Ascending aorta (tissue), 2 donors: ENCODE results near the gene ALPI. TPM values are rescaled to one million over a fixed set of nuclear protein-coding genes. Genes with fewer than 3 reads are reported as not detected.
A peak's percentile ranks its signal among the peaks of the same experiment; 100 is the strongest.

Experiments
- DNase-seq, 2 donors: peaks; one replicate each; pipeline ENCODE4 v3.0.0-alpha.2; 2019; ENCODE audit warnings: low spot score in 2 of 2
- H3K27ac ChIP-seq, 2 donors: fragments of 200-600 bp; sonication (generic); one replicate each; pipeline ENCODE4 v1.5.1; 2016 to 2017; ENCODE audit warnings: mild to moderate bottlenecking in 1 of 2
- H3K27me3 ChIP-seq: fragments of 200-600 bp; sonication (generic); one replicate; pipeline ENCODE4 v1.5.1; 2017
- H3K36me3 ChIP-seq, 2 donors: fragments of 200-600 bp; sonication (generic); one replicate each; pipeline ENCODE4 v1.5.1; 2016
- H3K4me1 ChIP-seq, 2 donors: fragments of 200-600 bp; sonication (generic); one replicate each; pipeline ENCODE4 v1.5.1; 2016 to 2017; ENCODE audit warnings: mild to moderate bottlenecking in 1 of 2
- H3K4me3 ChIP-seq, 2 donors: fragments of 200-600 bp; sonication (generic); one replicate each; pipeline ENCODE4 v1.5.1; 2016 to 2017; ENCODE audit warnings: mild to moderate bottlenecking in 1 of 2
- H3K9me3 ChIP-seq, 2 donors: fragments of 200-600 bp; sonication (generic); one replicate each; pipeline ENCODE4 v1.5.1; 2016
- intact Hi-C: fragments of 100-400 bp; cut with DNase I; formaldehyde crosslinking; loops from one replicate; pipeline ENCODE4 v1.15.1; 2023
- total RNA-seq: library from RNA; depleted of rRNA; stranded (reverse); fragments of >200 nt; gene quantifications from one replicate; pipeline ENCODE4 v1.1.0, GENCODE V29; 2016
- TF ChIP-seq, protein P1 (sequence below), 3 experiments: fragments of 200-600 bp in 2 of 3; fragments of 450-650 bp in 1 of 3; sonication (generic) in 2 of 3; IDR thresholded peaks; one replicate each; pipeline ENCODE4 v1.5.1; 2016 to 2019; ENCODE audit warnings: antibody characterized with exemption in 3 of 3, mild to moderate bottlenecking in 1 of 3, moderate library complexity in 1 of 3

Gene ALPI
- total RNA-seq, 1 donor from 2014 or later = not detected

DNA sequence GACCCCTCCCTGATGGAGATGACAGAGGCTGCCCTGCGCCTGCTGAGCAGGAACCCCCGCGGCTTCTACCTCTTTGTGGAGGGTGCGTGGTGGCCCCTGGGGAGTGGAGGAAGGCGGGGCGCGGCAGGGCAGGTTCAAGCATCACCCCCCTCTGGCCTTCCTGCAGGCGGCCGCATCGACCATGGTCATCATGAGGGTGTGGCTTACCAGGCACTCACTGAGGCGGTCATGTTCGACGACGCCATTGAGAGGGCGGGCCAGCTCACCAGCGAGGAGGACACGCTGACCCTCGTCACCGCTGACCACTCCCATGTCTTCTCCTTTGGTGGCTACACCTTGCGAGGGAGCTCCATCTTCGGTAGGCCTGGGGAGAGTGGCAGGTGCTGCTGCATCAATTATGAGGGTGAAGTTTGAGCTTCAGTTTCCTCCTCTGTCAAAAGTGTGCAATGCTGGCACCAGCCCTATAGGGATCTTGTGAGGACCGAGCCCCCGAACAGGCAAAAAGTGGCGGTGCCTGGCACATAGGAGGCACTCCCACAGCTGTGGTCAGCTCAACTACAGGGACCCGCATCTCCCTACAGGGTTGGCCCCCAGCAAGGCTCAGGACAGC lies 2.2 kb downstream of the ALPI start:
- Histone ChIP-seq H3K27ac (no peak overlapping the region), H3K4me1 (no peaks in the 10 kb centered on the region), H3K36me3 (no peaks in the 10 kb centered on the region), H3K9me3 (no peaks in the 10 kb centered on the region), H3K4me3 (no peak overlapping the region), H3K27me3 (no peaks in the 10 kb centered on the region)
- intact Hi-C loops = no loop called here
- TF ChIP-seq, protein P1, sequence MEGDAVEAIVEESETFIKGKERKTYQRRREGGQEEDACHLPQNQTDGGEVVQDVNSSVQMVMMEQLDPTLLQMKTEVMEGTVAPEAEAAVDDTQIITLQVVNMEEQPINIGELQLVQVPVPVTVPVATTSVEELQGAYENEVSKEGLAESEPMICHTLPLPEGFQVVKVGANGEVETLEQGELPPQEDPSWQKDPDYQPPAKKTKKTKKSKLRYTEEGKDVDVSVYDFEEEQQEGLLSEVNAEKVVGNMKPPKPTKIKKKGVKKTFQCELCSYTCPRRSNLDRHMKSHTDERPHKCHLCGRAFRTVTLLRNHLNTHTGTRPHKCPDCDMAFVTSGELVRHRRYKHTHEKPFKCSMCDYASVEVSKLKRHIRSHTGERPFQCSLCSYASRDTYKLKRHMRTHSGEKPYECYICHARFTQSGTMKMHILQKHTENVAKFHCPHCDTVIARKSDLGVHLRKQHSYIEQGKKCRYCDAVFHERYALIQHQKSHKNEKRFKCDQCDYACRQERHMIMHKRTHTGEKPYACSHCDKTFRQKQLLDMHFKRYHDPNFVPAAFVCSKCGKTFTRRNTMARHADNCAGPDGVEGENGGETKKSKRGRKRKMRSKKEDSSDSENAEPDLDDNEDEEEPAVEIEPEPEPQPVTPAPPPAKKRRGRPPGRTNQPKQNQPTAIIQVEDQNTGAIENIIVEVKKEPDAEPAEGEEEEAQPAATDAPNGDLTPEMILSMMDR (IDR thresholded peaks at IDR 0.05) = no peak
- no peak for DNase-seq

DNA sequence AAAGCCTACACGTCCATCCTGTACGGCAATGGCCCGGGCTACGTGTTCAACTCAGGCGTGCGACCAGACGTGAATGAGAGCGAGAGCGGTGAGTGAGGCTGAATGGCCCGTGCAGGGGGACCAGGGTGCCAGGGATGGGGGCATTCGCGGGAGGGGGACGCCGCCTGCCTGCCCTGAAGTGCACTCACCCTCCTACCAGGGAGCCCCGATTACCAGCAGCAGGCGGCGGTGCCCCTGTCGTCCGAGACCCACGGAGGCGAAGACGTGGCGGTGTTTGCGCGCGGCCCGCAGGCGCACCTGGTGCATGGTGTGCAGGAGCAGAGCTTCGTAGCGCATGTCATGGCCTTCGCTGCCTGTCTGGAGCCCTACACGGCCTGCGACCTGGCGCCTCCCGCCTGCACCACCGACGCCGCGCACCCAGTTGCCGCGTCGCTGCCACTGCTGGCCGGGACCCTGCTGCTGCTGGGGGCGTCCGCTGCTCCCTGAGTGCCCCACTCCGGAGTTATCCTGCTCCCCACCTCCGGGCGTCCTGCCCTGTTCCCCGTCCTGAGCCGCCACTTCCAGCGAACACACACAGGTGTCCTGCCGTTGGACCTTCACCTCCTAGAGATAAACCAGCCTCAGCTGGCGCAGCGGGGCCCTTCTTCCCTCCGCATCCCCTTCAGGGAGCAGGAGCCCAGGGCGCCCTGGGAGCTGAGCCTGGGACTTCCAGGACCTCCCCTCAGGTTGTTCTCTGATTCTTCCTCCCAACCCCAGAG lies 2.9 kb downstream of the ALPI start:
- no peaks in the 10 kb centered on the region for H3K27me3 ChIP-seq
- intact Hi-C loops = no loop called here
- no peaks in the 10 kb centered on the region for H3K36me3 ChIP-seq
- no peaks in the 10 kb centered on the region for H3K4me1 ChIP-seq
- H3K27ac ChIP-seq = no peak overlapping the region
- DNase-seq = peak in 1 of 2 donors; percentile 55
- no peaks in the 10 kb centered on the region for H3K9me3 ChIP-seq
- TF ChIP-seq, protein P1 (IDR thresholded peaks at IDR 0.05) = no peak
- H3K4me3 ChIP-seq = no peak overlapping the region

DNA sequence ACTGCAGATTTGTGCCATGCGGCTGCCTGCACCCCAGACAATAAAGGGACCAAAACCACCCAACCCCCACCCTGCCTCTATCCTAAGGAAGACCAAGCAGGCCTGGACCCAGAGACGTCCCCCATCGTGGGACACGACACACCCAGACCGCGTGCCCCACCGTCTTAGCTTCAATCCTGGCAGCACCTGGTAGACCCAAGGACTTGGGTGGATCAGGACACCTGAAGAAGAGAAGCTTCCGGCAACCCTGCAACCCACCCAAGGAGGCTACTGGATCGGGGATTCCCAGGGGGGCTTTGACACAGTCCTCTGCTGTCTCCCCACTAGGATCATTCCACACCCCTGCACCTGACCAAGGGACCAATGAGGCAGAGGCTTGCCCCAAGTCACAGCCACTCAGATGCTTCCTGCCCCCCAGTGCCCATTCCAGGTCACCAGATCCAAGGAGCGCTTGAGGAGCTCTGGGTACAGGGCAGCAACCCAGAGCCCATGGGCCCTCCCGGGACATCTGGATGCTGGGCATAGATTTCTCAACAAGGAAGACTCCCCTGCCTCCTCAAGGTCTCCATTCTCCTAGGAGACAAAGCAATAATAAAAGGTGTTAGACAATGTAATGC lies 3.6 kb downstream of the ALPI start:
- intact Hi-C loops = no loop called here
- Histone ChIP-seq H3K27me3 (no peaks in the 10 kb centered on the region), H3K27ac (no peak overlapping the region), H3K9me3 (no peaks in the 10 kb centered on the region), H3K4me1 (no peaks in the 10 kb centered on the region), H3K4me3 (no peak overlapping the region), H3K36me3 (no peaks in the 10 kb centered on the region)
- TF ChIP-seq, protein P1 (IDR thresholded peaks at IDR 0.05) = no peak
- DNase-seq = peak in 1 of 2 donors; percentile 50

DNA sequence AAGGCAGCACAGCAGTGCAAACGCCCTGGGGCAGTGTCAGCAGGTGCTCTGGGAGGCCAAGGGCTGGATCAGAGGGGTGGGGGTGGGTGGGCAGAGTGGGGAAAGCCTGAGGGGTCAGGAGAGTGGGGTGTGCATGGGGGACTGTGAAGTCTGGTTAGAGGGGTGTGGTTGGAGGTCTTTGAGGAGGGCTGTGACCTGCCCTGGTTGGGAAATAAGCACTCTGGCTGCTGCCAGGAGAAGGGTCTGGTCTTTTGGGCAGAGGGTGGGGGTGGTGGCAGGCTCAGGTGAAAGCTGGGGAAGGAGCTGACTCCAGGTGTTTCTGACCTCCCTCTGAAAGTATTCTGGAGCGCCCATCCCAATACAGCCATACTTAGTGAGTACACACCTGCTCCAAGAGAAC lies 4.2 kb downstream of the ALPI start:
- H3K9me3 ChIP-seq = no peaks in the 10 kb centered on the region
- H3K36me3 ChIP-seq = no peaks in the 10 kb centered on the region
- no peak for DNase-seq
- no peaks in the 10 kb centered on the region for H3K27me3 ChIP-seq
- no peak overlapping the region for H3K4me3 ChIP-seq
- intact Hi-C loops = no loop called here
- no peaks in the 10 kb centered on the region for H3K4me1 ChIP-seq
- no peak overlapping the region for H3K27ac ChIP-seq
- TF ChIP-seq, protein P1 (IDR thresholded peaks at IDR 0.05) = no peak

DNA sequence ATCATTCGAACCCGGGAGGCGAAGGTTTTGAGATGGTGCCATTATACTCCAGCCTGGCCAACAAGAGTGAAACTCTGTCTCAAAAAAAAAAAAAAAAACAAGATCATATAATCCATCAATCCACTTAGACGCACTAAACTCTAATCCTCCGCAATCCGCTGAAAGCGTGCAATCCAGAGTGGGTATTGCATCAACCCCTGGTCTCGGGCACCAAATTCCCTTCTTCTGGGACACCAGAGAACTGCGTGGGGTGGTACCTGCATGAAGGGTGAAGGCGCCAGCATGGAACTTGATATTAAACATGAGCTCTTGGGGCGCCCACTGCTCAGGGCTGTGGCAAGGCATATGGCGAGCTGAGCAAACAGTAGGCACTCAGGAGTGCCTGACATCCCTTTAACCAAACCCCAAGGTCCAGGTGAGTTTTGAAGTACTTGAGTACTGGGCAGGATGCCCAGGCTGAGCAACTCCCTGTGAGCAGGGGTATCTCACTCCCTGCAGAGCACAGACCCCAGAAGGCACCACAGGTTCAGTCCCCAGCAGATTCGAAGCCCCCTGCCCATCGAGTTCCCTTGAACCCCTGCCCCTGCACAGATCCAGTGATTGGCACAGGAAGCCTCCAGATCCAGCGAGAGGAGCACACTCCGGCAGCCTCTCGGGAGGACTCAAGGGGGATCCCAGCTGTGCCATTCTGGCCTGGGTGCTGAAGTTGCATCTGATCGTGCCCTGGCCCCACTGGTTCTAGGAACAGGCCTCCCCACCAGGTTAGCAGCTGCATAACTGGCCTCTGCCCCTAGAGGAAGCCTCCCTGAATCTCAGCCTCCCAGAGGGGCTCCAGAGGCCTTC lies 8.0 kb downstream of the ALPI start:
- no peaks in the 10 kb centered on the region for H3K27me3 ChIP-seq
- DNase-seq = no peak
- intact Hi-C loops = no loop called here
- no peak overlapping the region for H3K27ac ChIP-seq
- no peaks in the 10 kb centered on the region for H3K36me3 ChIP-seq
- no peak overlapping the region for H3K4me3 ChIP-seq
- H3K9me3 ChIP-seq = no peaks in the 10 kb centered on the region
- no peaks in the 10 kb centered on the region for H3K4me1 ChIP-seq
- TF ChIP-seq, protein P1 (IDR thresholded peaks at IDR 0.05) = no peak
